Measurements from ENCODE around the gene PLA2G4E.

PLA2G4E gene

DNA sequence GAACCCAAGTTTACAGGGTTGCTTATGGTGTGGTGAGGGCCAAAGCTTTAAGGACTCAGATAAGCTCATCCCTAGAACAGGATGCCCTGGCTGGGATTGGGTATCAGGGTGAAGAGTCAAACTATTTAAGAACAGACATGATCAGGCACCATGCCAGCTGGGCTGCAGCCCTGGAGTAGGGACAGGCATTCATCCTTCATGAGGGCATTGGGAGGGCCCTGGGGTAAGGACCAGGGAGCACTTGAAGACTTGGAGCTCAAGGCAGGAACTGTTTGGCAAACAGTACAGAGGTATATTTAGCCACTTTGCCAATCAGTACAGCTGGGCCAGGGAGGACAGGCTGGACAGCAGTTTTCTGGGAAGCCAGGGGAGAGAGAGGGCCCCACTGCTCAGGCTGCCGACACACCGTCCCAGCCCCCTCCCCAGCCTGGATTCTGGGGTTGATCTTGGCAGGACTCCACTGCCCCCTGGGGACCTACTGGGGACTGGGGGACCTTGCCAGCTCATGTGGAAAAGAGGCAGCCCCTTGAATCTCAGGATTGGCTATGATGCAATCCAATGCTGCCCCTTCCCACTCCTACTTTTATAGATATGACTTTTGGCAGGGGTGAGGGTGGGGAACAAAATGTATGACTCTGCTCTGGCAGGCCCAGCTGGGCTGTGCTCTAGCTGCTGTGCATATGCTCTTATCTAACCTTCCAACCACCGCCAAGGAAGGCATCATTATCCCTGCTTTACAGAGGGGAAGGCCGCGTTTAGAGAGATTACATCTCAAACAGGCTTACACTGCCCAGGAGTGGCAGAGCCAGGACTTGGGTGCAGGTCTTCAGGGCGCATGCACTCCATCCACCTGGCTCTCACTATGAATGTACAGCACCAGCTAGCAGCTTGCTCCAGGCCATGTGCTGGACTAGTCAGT lies 2.3 kb downstream of the PLA2G4E start:
- DNase-seq (ENCODE audit: low read depth in 3 of 3, low spot score in 1 of 3): no peak

DNA sequence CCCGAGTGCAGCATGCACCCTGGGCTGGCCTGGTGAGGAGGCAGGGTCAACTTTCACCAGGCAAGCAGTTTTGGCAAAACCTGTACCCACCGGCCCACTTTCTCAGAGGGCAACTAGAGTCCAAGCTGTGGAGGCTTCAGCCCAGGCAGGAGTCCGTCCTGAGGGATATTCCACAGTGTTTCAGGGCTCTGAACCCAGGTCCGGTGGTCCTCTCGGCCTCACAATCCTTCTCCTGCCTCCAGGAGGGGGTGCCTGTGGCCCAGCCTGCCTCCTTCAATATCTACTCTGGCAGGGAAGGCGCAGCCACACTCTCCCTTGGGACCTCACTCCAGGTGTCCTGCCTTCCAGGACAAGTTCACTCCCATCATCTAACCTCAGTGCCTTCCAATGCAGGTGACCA lies 3.9 kb downstream of the PLA2G4E start:
- DNase-seq (ENCODE audit: low read depth in 3 of 3, low spot score in 1 of 3): no peak

DNA sequence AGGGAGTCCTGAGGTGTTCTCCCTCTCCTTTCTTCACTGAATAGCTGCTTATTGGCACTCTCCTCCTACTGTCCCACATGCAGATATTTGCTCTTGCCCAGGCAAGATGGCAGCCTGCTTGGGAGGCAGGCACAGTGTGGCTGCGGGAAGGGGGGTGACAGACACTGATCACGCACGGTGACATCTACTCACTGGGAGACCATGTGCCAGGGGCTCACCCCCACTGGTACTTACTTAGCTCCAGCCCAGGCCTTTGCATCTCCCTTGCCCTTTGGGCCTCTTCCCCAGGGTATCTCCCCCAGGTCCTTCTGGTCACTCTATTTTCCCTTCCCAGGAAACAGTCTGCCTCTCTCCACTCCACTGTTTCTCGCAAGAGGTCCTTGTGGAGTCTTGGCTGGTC lies 6.4 kb downstream of the PLA2G4E start:
- DNase-seq (ENCODE audit: low read depth in 3 of 3, low spot score in 1 of 3): no peak

DNA sequence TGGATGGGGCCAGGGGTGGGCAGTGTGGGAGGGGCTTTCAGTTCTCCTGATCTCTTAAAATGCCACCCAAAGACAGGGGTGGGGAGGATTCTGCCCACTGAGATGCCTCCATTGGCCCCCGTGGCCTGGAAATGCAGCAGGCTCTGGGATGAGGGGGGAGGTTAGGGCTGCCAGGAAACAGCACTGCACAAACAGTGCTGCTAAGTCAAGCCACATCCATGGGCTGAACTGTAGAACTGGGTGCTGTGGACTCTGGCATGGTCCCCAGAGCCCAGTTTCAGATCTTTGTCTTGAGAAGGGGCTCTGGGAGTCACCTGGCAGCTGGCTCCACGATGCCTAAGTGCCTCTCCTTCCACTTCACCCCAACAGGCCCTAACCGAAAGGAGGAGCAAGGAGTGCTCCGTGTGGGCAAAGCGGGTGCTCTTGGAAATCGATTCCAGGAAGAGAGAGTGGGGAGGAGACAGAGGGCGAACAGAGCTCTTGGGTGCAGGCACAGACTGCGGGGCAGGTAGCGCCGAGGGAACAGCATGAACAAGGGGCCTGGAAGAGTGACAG lies 7.8 kb downstream of the PLA2G4E start:
- DNase-seq (ENCODE audit: low read depth in 3 of 3, low spot score in 1 of 3): no peak

DNA sequence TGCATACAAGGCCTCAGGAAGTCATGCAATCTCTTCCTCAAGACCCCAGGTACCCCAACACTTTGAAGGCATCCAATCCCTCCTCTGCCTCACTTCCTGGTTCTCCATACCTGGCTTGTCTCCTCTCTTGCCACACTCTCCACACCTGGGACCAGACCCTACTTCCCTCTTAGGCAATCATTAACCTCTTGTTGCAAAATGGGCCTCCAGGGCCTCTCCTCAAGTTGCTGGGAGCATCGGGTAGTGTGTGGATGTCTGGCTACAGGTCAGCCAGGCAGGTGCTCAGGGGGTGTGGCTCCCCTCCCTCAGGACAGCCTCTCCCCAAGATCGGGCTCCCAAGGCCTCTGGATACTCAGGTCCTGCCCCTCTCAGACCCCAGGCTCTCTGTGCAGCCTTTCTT lies 8.6 kb downstream of the PLA2G4E start:
- no peak for DNase-seq (ENCODE audit: low read depth in 3 of 3, low spot score in 1 of 3)

DNA sequence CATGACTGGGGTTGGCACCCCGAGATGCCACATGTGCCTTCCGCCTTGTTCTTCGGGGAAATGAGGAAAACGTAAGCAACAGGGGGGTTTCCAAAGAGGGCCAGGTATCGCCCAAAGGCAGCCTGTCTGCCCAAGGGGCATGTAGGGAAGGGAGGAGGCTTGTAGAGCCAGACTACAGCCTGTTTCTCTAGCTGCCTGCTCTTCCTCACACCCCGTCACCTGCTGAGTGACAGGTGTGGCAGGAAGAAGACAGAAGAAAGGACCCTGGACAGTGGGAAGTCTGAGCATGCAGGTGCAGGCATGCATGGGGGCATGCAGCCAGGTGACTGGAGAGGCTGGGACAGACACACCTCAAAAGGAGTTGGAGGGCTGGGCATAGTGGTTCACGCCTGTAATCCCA lies 9.8 kb downstream of the PLA2G4E start:
- DNase-seq (ENCODE audit: low read depth in 3 of 3, low spot score in 1 of 3): no peak

DNA sequence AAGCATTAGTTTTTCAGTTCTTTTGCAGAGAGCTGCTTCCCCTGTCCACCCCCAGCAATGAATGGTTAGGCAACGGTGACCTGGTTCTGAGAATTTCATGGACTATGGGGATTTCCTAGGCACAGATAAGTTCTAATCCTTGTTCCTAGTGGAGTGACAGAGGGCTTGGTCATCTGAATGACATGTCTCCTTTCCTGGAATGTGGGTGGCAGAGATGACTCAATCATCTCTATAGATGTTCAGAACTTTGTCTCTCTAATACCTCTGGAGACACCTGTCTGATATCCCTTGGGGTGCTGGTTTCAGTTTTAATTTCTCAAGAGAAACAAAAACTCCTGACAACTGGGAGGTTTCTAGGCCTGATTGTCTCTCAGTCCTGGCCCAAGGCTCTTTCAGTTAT lies 10.4 kb downstream of the PLA2G4E start:
- no peak for DNase-seq (ENCODE audit: low read depth in 3 of 3, low spot score in 1 of 3)

DNA sequence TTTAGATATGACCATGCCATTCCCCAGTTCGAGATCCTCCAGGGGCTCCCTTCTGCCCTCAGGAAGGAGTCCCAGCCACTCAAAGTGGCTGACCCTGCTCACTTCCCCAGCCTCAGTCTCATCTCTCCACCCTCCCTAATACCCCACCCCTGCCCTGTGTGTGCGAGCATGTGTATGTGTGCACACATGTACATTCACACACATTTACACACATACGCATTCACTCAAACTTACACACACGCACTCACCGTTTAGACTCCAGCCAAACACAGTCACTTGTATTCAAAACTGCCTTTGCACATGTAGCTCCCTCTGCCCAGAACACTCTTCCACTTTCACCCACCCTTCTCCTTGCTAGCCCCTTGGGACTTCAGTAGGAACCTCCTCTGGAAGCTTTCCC lies 11.4 kb downstream of the PLA2G4E start:
- no peak for DNase-seq (ENCODE audit: low read depth in 3 of 3, low spot score in 1 of 3)

DNA sequence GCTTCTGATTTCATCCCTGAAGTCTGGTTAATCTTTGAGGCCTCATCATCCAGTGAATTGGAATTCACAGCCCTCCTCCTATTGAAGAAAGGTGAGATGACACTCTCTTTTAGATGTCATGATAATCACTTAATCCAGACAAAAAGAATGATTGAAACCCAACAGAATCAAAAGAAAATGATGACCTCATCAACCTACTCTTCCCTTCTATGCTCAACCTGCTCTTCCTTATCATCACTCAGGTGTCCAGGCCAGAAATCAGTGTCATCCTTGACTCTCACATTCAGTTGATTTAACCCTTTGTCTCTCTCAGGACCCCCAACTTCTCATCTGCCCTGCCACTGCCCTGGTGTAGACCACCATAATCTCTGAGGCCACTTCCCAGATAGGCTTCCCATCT lies 11.8 kb downstream of the PLA2G4E start:
- no peak for DNase-seq (ENCODE audit: low read depth in 3 of 3, low spot score in 1 of 3)

DNA sequence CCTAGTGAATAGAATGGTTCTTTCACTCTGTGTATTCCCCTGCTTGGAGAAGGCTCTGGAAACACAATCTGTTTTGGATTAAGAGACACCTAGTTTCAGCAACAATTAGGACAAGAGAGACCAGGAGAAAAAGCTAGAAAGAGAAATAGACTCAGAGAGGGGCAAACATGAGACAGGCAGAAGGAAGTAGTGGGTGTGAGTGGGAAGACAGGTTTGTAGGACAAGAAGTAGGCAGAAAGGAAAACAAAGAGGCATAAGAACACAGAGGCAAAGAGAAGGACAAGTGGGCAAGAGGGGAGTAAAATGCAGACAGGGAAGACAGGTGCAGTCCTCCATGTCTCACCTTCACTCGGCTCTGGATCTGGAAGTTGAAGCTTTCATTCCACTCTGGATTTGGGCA lies 13.5 kb downstream of the PLA2G4E start:
- no peak for DNase-seq (ENCODE audit: low read depth in 3 of 3, low spot score in 1 of 3)

DNA sequence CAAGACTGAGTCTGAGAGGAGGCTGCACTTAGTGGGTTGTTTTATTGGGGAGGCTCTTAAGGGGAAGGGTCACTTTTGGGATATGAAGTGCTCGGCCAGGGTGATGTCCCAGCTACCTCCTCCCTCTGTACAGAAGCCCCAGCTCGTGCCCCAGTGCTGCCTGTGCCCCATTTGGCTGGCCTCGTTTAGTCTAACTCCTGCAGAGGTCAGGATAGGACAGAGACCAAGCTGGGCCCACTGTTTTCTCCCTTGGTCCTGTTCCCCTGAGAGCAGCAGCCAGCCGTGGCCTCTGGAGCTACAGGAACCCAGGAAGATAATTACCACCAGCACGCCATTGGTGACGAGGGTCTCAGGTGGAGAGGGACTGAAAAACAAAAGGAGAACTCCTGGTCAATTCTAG lies 18.5 kb downstream of the PLA2G4E start:
- DNase-seq (ENCODE audit: low read depth in 3 of 3, low spot score in 1 of 3): no peak

DNA sequence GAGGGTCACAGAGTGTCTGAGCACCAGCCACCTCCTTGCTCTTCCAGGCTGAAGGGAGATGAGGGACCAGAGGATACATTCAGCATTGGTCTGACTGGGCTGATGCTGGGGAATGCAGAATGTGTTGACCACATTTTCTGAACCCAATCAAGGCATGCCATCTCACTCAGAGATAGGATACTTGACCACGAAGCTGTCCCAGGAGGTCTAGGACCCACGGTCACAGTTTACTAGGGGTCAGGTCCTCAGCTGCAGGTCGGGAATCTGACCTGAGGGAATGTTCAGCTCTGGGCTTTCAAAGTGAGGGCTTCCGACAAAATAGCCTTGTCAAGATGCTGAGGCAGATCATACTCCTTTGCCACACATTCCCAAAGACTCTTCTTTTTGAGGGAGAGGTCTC lies 19.6 kb downstream of the PLA2G4E start:
- DNase-seq (ENCODE audit: low read depth in 3 of 3, low spot score in 1 of 3): no peak

DNA sequence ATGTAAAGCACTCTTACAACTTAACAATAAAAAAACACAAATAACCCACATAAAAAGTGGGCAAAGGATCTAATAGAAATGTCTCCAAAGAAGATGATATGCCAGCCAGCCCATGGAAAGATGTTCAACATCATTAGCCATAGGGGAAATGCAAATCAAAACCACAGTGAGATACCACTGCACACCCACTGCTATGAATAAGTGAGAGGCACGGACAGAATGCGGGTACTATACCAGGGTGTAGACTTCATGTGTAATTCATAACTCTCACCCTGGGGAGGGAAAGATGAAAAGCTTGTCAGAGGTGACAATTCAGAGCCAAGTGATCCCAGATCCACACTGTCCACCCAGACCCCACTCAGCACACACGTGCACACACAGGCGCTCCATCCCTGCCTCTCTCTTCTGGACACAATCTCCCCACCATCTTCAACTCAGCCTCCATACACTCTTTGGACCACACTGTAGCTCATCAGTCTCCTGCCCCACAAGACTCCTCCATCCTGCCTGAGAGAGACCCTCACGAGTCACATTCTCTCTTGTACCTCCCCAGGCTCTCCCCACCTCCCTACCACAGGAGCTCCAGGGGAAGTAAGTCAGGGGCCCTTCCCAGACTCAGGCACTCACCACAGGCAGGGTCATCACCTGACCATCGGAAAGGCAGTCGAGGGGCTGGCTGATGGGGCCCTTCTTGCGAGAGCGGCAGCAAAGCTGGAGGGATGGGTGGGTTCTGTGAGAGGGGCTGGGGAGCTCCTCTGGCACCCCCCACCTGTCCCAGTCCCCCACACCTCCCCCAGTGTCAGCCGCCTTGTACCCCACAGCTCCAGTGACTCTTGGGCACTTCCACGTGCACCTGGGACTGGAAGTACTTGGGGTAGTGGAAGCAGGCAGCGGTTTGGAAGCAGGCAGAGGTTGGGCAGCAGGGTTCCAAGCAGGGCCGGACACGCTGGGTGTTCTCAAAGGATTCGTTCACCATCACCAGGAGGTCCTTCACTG lies 21.3 kb downstream of the PLA2G4E start:
- no peak for DNase-seq (ENCODE audit: low read depth in 3 of 3, low spot score in 1 of 3)

DNA sequence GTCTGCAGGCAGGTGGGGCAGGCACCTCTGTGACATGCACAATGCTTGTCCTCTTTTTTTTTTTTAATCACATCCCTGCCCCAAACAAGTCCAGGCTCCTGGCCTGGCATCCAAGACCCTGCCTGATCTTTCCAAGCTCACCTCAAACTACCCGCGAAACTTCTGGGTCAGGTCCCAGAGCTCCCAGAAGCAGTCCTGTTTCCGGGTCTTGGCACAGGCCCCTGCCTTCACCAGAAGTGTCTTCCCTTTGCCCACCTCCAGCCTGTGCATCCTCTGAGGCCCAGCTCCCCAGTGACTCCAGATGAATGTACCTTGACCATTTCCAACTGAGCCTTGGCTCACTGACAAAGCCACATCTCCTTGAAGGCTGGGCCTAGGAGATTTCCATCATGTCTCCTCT lies 23.0 kb downstream of the PLA2G4E start:
- no peak for DNase-seq (ENCODE audit: low read depth in 3 of 3, low spot score in 1 of 3)

DNA sequence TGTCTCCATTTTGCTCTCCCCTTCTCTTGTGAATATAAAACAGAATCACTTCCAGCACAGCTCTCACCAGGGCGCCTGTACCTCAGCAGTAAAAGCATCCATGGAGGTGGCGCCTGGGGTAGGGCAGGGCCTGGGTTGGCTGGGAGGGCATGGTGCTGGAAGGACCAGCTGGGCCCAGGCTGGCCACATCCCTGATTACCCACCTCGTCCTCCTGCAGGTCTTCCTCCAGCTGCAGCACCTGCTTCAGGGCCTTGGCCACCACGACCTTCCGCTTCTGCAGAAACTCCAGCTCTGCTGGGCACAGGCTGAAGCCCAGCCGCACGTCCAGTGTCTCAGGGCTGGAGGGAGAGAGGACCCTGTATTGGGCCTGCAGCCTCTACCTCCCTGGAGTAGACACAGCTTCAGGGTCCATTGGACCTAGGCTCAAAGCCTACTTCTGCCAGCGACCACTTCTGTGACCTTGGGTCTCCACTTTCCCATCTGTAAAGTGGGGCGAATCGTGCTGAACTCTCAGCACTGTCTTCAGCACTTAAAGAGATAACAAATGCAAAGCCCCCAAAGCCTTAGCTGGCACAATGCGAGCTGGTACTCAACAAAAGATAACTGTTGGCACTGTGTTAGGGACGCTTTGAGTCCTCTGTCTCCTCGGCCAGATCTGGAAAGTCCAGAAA lies 23.8 kb downstream of the PLA2G4E start:
- no peak for DNase-seq (ENCODE audit: low read depth in 3 of 3, low spot score in 1 of 3)

DNA sequence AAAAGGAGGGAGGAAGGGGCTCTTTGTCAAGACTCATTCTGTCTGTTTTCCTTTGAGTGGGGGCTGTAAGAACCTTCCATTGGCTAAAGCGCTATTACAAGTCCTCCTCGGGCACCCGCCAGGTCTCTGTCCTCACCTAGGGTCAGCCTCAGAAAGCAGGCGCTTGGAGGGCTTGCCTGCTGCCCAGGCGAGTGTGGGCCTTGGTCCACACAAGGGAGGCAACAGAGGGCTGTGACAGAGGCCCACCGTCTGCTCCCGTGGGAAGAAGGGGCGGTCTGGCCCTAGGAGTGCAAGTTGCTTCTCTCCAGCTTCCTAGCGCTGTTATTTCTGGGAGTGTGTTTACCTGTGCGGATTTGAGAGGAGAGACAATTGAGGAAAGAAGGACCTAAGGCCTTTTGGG lies 24.5 kb downstream of the PLA2G4E start:
- DNase-seq (ENCODE audit: low read depth in 3 of 3, low spot score in 1 of 3): no peak

DNA sequence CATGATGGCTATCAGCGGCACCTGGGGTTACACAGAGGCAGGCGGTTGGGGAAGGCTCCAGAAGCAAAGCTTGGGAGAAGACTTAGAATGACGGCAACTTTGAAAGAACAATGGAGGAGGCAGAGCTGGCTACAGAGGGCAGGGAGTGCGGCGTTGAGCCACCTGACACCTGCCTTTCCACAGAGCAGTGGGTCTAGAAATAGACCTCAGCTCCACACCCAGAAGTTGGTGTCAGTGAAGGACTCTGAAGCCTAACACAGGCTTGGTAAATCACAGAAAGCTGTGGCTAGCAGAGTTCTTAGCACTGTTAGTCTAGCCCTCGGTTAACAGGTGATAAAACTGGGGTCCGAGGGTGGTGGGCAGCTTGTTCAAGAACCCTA lies 25.4 kb downstream of the PLA2G4E start:
- DNase-seq (ENCODE audit: low read depth in 3 of 3, low spot score in 1 of 3): no peak

DNA sequence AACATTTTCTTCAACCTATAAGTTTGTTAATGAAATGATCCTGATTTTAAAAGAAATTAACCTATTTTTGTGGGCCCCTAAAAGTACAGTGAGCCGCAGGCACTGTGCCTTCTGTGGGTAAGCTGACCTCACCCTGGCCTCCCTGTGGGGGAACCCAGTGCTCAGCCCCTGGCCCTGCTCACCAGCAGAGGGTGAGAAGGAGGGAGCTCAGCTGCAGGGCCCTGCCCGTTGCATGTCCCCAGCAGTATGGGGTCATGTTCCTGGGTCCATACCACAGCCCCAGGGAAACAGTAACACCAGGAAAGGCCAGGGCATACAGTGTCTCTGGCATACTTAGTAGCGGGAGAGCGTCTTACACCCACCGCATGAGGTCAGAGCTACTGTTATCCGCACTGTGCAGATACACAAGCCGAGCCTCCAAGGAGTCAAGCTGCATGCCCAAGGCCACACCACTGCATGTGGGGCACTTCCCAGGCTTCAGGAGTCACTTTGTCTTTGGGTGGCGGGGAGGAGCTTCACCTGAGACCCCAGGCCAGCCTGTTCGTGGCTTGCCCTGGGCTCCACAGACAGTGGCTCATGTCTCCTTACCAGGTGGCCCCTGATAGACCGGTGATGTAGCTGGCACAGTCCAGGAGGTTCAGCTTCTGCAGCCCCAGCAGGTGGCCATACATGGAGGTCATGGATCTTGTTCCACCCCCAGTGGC lies 25.9 kb downstream of the PLA2G4E start:
- no peak for DNase-seq (ENCODE audit: low read depth in 3 of 3, low spot score in 1 of 3)

DNA sequence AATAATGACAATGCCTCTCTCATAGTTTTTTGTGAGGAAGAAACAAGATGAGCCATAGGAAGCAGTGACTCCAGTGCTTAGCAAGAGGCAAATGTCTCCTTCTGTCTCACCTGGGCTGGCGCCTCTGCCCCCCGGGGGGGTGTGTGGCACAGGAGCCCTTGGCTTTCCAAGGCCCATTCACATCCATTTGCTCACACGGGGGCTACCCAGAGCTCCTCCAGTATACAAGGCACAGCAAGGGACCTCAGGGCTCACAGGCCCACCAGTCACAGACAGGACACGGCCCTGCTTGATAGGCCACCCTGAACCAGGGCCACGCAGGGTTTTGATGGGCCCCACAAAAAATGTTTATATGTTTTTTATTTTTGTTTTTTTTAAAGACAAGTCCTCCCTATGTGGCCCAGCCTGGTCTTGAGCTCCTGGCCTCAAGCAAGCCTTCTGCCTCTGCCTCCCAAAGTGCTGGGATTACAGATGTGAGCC lies 26.6 kb downstream of the PLA2G4E start:
- no peak for DNase-seq (ENCODE audit: low read depth in 3 of 3, low spot score in 1 of 3)

DNA sequence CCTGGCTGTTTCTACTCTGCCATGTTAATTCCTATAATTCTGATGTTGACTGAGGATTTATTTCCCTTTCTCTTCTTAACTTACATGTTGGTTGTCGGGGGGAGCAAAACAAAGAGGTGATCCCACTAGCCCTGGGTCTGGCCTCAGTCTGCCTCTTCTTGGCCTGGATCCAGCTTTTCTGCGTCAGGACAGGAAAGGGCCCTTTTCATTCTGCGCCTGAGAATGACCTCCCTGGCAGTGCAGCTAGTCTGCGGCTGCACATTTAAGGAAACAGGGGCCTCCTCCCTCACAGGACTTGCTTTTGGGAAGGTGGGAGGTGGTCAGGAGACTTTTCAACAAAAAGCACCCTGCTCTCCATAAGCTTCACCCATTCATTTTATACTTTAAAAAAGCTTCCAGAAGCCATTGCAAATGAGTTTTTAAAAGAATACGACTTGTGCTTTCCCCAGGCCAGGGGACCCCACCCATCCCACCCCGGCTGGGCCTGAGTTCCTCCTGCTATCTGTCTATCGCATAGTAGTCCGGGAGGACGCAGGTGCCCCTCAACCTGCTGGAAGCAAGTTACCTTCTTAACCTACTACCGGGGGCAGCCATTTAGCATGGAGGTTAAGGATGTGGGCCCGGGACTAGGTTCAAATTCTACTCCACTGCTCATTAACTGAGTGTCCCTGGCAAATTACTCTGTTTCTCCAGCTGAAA lies 27.2 kb downstream of the PLA2G4E start:
- no peak for DNase-seq (ENCODE audit: low read depth in 3 of 3, low spot score in 1 of 3)
